ENCODE data around the gene SOX10. TPM values are rescaled to one million over a fixed set of nuclear protein-coding genes. Genes with fewer than 3 reads are reported as not detected.

Gene SOX10
- total and polyA plus RNA-seq, 9 of the 15 experiments (the other 6 are each of a cell fraction or from before 2014, with no cell fraction given) = not detected

GRCh38 chr22:37991731-37992442 is 7.5 kb upstream of the SOX10 start (continued):
- TF ChIP-seq PRPF4 (IDR thresholded peaks at IDR 0.05; ENCODE audit: insufficient read depth, low read depth, low read length, poor library complexity, severe bottlenecking) (no peak), PML (IDR thresholded peaks at IDR 0.05; ENCODE audit: low read length) (no peak), ZNF592 (IDR thresholded peaks at IDR 0.05) (no peak), NR2C1 (IDR thresholded peaks at IDR 0.05) (no peak), NR2C1 (tag; IDR thresholded peaks at IDR 0.05) (no peak), ELK3 (CRISPR knock-in tag; IDR thresholded peaks at IDR 0.05) (no peak), HNRNPL (IDR thresholded peaks at IDR 0.05; ENCODE audit: low read depth, low read length) (no peak), ZNF253 (CRISPR knock-in tag; conservative IDR thresholded peaks at IDR 0.05) (no peak), XRCC5 (IDR thresholded peaks at IDR 0.05; ENCODE audit: low read depth, low read length) (no peak), PRDM10 (IDR thresholded peaks at IDR 0.05; ENCODE audit: partially characterized antibody) (no peak), ATF1 (CRISPR knock-in tag; IDR thresholded peaks at IDR 0.05) (no peak), ATF1 (tag; IDR thresholded peaks at IDR 0.05) (peak; percentile 63), FOXA3 (CRISPR knock-in tag; conservative IDR thresholded peaks at IDR 0.05 in 1 of 2, IDR thresholded peaks at IDR 0.05 in 1 of 2) (peak in 1 of 2 experiments; percentile 54; a peak in 1 of 4 replicates), TRIM25 (IDR thresholded peaks at IDR 0.05; ENCODE audit: borderline replicate concordance) (no peak), SOX6 (IDR thresholded peaks at IDR 0.05) (0 out of 2 replicates have a peak, but pooled peaks have one; percentile 50), ETV1 (tag; conservative IDR thresholded peaks at IDR 0.05; ENCODE audit: low read depth) (no peak), MTA1 (IDR thresholded peaks at IDR 0.05; ENCODE audit: borderline replicate concordance) (no peak), BHLHE40 (IDR thresholded peaks at IDR 0.05; ENCODE audit: low read length) (peak; percentile 34; the same call in 1 of the 2 replicates)
